A673 (cell line): ENCODE results near the gene PBRM1. TPM values are rescaled to one million over a fixed set of nuclear protein-coding genes. Genes with fewer than 3 reads are reported as not detected.
A peak's percentile ranks its signal among the peaks of the same experiment; 100 is the strongest.
"Not testable (repeated sequence)": the region's sequence is repeated elsewhere in the genome, so short reads cannot be mapped to it uniquely, and the experiment has no call there.

Source experiments
- BruUV-seq: library from RNA; stranded (reverse); fragments of 400-500 nt; replicated peaks from 2 replicates; lab custom pipeline; 2021; lab: Mats Ljungman, UMichigan
- CTCF ChIA-PET: fragments of 300-600 bp; sonication (Branson Sonifier 250); formaldehyde crosslinking; loops from one replicate; lab custom pipeline; 2022; ENCODE audit warnings: antibody characterized with exemption; lab: Charles Lee
- POLR2A ChIA-PET: fragments of 300-600 bp; sonication (Branson Sonifier 250); formaldehyde crosslinking; loops from one replicate; lab custom pipeline; 2022; ENCODE audit warnings: antibody characterized with exemption; ENCODE audit not compliant: low non-redundant PET; lab: Charles Lee
- DNase-seq: peaks from one replicate; pipeline ENCODE4 v3.0.0-alpha.2; 2015; ENCODE audit warnings: low spot score
- H3K27ac ChIP-seq: fragments of 200-600 bp; sonication (generic); 2 replicates; pipeline ENCODE4 v1.5.1; 2016; ENCODE audit warnings: mixed run types, low read depth, mild to moderate bottlenecking, mixed read lengths, antibody characterized with exemption, low read length; ENCODE audit not compliant: poor library complexity, severe bottlenecking
- H3K27me3 ChIP-seq: fragments of 200-600 bp; sonication (generic); replicated peaks from 2 replicates; pipeline ENCODE4 v1.6.1; 2017; ENCODE audit warnings: mixed run types, low read depth, mild to moderate bottlenecking, mixed read lengths, antibody characterized with exemption, low read length; ENCODE audit not compliant: insufficient read depth, poor library complexity
- H3K36me3 ChIP-seq: fragments of 200-600 bp; sonication (generic); 2 replicates; pipeline ENCODE4 v1.6.1; 2016; ENCODE audit warnings: mixed run types, mild to moderate bottlenecking, mixed read lengths, antibody characterized with exemption, low read length; ENCODE audit not compliant: insufficient read depth, poor library complexity, severe bottlenecking
- H3K4me1 ChIP-seq: fragments of 200-600 bp; sonication (generic); 2 replicates; pipeline ENCODE4 v1.6.1; 2017; ENCODE audit warnings: mixed run types, mild to moderate bottlenecking, mixed read lengths, antibody characterized with exemption, low read length; ENCODE audit not compliant: insufficient read depth, poor library complexity, severe bottlenecking
- H3K4me3 ChIP-seq: fragments of 200-600 bp; sonication (generic); 2 replicates; pipeline ENCODE4 v1.5.1; 2016; ENCODE audit warnings: low read depth, mixed run types, mild to moderate bottlenecking, mixed read lengths, low read length; ENCODE audit not compliant: poor library complexity, severe bottlenecking
- H3K9me3 ChIP-seq: fragments of 200-600 bp; sonication (generic); 2 replicates; pipeline ENCODE4 v1.6.1; 2016; ENCODE audit warnings: mixed run types, low read depth, mild to moderate bottlenecking, mixed read lengths, antibody characterized with exemption, low read length; ENCODE audit not compliant: poor library complexity, severe bottlenecking
- CTCF ChIP-seq: fragments of 300-800, 200-600 bp; sonication (generic); conservative IDR thresholded peaks from 2 replicates; pipeline ENCODE4 v1.5.1; 2017; ENCODE audit warnings: low read depth, mild to moderate bottlenecking, antibody characterized with exemption, low read length, moderate library complexity, mixed read lengths
- EZH2 ChIP-seq: fragments of 200-600 bp; sonication (generic); IDR thresholded peaks from 2 replicates; pipeline ENCODE4 v1.6.1; 2017; ENCODE audit warnings: borderline replicate concordance, low read depth, mild to moderate bottlenecking, mixed read lengths, antibody characterized with exemption, low read length; ENCODE audit not compliant: poor library complexity, severe bottlenecking
- intact Hi-C: fragments of 100-400 bp; cut with micrococcal nuclease; formaldehyde crosslinking; loops from one replicate; pipeline ENCODE4 v1.10.0; 2022; ENCODE audit not compliant: unreplicated experiment
- total RNA-seq: library from RNA; stranded (reverse); gene quantifications from 2 replicates; pipeline ENCODE4 v1.2.3, GENCODE V29; 2021

The PBRM1 gene
- total RNA-seq, 1 experiment from 2014 or later: 65.0 TPM

GRCh38 chr3:52678265-52679198, 7.2 kb downstream of the PBRM1 start:
- Histone ChIP-seq H3K4me1 (peaks cover 7% of the 10 kb centered on the region), H3K4me3 (no peak overlapping the region), H3K27ac (peak overlapping the region; percentile 68), H3K36me3 (peaks cover 27% of the 10 kb centered on the region), H3K27me3 (no peaks in the 10 kb centered on the region), H3K9me3 (no peaks in the 10 kb centered on the region)
- CTCF ChIA-PET: no interaction called here
- no TSS peak for BruUV-seq
- intact Hi-C loops: no loop called here
- no peak for DNase-seq
- TF ChIP-seq CTCF (no peak), EZH2 (no peak)
- POLR2A ChIA-PET: interaction anchor here (0.6 kb wide), 1 partner anchor 398 kb away, joined by 7 read pairs; no protein-coding TSS in a partner anchor

GRCh38 chr3:52676201-52676600, 9.5 kb downstream of the PBRM1 start:
- CTCF ChIA-PET, POLR2A ChIA-PET, BruUV-seq: not testable (repeated sequence)

GRCh38 chr3:52671676-52672075, 14.0 kb downstream of the PBRM1 start:
- no TSS peak for BruUV-seq
- DNase-seq: no peak
- ChIA-PET POLR2A (no interaction called here), CTCF (no interaction called here)
- Histone ChIP-seq H3K4me3 (no peak overlapping the region), H3K27ac (no peak overlapping the region), H3K9me3 (no peaks in the 10 kb centered on the region), H3K4me1 (no peaks in the 10 kb centered on the region), H3K27me3 (no peaks in the 10 kb centered on the region), H3K36me3 (peaks cover 21% of the 10 kb centered on the region)
- no peak for TF ChIP-seq CTCF
- no peak for TF ChIP-seq EZH2
- intact Hi-C loops: no loop called here

More at GRCh38 chr3:52676201-52676600, 9.5 kb downstream of the PBRM1 start:
- H3K4me1 ChIP-seq, H3K9me3 ChIP-seq, H3K27ac ChIP-seq, intact Hi-C loops, H3K4me3 ChIP-seq, H3K27me3 ChIP-seq, DNase-seq: not testable (repeated sequence)
- H3K36me3 ChIP-seq: peaks cover 30% of the 10 kb centered on the region
